NCI-H2029 treated with DMSO at 0.1 percent for 48 hours (cell line): Measurements from ENCODE around the gene COL25A1.
"Not testable (repeated sequence)": the region's sequence is repeated elsewhere in the genome, so short reads cannot be mapped to it uniquely, and the experiment has no call there.

Experiments
- DNase-seq: peaks from one replicate; lab custom pipeline; 2025; lab: John Stamatoyannopoulos, UW

COL25A1 gene

GRCh38 chr4:109166586-109166985, 135.9 kb downstream of the COL25A1 start:
- no peak for DNase-seq

GRCh38 chr4:109166126-109166525, 136.3 kb downstream of the COL25A1 start:
- no peak for DNase-seq

GRCh38 chr4:109164011-109164410, 138.4 kb downstream of the COL25A1 start:
- DNase-seq, result no peak

DNA sequence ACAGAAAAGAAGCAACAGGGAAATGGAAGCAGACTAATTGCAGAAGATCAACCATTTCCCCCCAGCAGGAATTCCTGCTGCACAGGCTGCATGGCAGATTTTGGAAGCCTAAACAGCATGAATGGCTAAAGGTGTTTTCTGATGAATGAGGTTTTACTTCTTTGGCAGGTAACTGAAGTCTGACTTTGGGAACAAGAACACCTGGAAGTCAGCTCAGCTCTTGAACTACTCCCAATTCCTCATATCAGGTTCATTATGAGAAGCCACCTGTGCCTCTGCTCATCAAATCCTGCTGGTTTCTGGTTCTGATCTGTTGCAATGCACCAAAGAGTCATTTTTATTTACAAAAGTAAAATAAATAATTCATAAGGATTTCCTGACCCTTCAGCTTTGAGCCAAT, 139.0 kb downstream of the COL25A1 start:
- no peak for DNase-seq

DNA sequence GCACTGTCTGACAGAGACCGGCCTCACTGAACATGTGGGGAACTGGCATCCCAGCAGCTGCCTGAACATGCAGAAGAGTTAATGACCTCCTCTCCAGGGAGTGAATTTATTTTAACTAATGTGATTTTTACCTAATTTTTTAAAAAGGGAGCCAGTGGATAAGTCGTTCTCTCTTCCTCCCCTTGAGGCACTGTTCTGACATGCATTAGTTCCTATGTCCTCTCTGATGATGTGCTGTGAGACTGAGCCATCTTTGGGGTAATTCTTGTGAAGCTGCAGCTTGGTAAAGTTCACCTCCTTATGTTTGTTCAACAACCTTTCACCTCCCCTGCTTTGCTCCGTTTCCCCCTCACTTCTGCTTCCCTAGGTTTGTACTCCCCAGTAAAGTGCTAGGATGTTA, 139.7 kb downstream of the COL25A1 start:
- no peak for DNase-seq

DNA sequence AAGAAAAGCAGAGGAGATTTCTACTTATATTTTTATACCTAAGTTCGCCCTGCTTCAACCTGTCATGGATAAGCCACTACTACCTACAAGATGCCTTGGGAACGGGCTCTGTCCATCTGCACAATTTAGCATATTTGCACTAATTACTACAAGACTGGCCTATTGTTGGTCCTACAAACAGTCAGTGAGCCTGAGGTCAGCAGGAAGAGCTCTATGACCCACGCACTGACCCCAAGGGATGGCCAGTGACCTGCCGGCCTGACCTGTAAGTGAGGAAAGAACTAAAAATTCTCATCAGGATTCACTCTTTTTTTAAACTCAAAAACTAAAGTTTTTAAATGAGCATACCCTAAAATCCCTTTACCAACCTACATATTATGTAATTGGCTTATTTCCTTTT, 142.0 kb downstream of the COL25A1 start:
- no peak for DNase-seq

- DNase-seq, result no peak
Measured at GRCh38 chr4:109157696-109158095, 144.8 kb downstream of the COL25A1 start.

DNA sequence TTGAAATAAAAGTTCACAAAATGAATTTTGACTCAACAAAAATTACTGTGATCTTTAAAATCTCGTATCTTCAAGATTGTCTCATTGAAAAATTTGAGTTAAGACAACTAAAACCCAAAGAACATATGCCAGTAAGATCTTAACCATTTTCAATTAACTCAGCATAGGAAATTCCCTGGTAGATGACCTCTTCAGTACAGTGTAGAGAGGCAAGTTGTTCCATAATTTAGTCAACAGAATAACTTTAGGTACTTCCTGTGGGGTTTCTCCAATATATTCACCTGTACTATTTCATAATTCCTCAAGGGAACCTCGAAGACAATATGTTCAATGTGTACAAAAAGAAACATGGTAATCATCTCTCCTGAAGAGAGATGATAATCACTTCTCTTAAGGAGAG, 145.3 kb downstream of the COL25A1 start:
- no peak for DNase-seq

DNA sequence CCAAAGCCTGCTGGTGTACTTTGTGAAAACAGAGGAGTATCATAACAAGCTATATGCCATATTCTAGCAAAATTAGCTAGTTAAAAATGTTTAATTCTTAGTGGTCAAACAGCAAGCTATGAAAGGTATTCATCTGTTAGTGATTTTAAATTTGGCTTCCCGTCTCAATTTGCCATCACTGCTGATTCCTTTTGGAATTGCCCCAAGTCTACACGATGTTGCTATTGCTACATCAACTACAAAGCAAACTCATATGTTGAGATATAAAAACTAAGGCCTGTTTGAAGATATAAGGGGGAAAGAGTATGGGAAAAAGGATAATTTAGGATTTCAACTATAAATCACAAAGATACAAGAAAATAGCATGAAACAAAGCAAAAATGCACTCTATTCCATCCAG, 146.1 kb downstream of the COL25A1 start:
- no peak for DNase-seq

DNA sequence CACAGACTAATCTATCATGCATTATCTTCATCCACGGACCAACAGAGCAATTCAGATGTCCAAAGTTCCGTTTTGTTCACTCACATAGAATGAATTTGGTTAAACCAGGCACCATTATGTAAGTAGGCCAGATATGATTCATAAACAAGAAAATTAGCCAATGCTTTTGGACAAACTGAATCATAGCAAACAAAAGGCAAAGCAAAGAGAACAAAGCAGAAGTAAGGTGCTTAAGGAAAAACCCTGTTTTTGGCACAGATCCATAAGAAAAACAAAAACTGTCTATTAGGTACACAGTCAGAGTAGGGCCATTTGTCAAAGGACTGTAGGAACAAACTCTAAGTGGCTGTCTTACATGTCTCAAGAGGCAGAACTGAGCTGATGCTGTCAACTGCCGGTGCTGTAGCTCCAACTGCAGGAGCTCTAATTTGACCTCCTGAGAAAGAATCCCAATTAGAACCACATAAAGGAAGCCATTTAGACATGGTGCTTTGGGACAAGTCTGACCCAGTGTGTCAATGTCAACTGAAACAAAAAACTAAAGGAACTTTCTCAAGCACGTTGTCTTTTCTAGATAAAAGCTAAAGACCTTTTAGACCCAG, 146.7 kb downstream of the COL25A1 start:
- DNase-seq, result no peak

- no peak for DNase-seq
Measured at GRCh38 chr4:109155084-109155483, 147.4 kb downstream of the COL25A1 start.

GRCh38 chr4:109154424-109154823, 148.0 kb downstream of the COL25A1 start:
- DNase-seq, result no peak

DNA sequence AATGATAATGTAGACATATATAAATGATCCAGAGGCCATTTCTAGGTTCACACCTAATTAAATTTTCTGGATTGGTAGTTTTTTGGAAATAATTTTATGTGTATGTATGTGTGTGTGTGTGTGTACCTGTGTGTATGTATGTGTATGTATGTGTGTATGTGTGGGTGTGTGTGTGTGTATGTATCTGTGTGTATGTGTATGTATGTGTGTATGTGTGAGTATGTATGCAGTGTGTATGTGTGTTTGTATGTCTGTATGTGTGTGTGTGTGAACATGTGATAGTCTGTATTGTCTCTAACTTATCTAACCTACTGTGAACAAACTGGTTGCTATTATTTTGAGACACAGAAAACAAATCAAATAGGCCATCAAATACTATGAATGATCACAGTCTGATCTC, 152.6 kb downstream of the COL25A1 start:
- DNase-seq, result no peak

DNA sequence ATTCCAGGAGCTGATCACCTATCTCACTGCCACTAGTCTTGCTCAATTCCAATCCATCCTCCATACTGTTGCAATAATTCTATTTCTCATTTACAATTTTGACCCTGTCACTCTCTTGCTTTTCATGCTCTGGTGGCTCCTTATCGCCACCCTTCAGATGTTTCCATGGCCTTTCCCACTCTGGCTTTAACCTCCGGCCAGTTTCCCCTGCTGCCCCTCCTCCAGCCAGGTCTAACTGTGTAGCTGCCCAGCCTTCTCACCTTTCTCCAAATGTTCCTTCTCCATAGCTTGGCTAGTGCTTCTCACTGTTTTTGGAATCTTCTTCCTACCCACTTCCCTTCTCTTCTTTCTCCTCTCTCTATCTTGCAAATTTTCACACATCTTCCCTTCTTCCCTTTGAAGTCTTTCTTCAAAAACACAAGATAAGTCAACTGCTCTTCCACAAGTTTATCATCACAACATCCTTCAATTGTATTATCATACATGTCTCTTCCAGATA, 153.8 kb downstream of the COL25A1 start:
- DNase-seq, result no peak

DNA sequence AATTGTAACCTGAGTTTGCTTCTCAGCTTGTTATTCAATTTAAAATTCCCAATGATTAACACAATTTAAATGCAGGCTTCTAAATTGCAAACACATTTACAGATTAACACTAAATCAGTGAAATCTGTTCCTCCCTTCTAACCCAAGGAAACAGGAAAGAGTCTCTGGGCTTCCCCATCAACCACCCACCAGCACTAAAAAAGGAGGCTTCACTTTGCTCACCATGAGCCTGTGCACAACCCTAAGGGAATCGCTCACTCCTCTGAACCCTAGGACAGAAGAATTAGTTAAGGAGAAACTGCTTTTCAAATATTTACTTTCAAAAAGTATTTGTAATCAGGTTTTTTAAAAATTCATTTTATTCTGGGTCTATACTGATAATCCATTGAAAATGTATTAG, 155.3 kb downstream of the COL25A1 start:
- DNase-seq, result no peak

GRCh38 chr4:109146499-109146898, 156.0 kb downstream of the COL25A1 start:
- no peak for DNase-seq

- DNase-seq, result not testable (repeated sequence)
Measured at GRCh38 chr4:109138125-109138524, 164.3 kb downstream of the COL25A1 start.

GRCh38 chr4:109134921-109135320, 167.5 kb downstream of the COL25A1 start:
- DNase-seq, result no peak

DNA sequence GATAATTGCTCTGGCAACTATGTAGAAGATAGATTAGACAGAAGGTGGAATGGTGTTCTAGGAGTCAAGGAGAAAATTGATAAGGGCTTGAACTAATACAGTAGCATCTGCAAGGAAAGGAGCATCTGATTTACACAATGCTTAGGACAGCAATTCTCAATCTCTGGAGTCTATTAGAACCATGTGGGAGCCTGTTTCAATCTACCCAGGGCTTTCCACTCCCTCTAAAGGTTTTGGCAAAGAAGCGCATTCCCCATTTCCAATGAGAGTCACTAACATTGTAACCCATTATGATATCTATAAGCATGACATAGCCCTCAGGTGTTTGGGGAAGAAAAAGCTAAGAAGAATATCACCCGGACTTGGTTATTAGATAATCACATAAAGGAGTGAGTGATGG, 168.2 kb downstream of the COL25A1 start:
- no peak for DNase-seq

- no peak for DNase-seq
Measured at GRCh38 chr4:109131559-109131958, 170.9 kb downstream of the COL25A1 start.

DNA sequence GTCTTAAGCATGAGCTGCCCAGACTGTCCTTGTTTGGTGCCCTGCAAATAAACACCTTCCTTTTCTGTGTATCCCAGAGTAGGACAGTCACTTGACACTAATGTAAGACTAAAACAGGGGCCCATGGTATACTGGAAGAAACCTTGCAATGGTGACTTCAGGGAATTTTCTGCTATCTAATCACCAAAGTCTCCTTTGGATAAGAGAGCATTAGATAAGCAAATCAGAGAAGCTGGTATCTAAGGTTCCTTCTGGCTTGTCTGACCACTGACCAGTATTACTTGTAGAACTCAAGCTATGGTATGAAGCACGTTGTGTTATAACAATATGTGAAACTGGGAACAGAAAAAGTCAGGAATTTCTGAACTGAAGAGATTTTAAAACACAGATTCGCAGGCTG, 173.9 kb downstream of the COL25A1 start:
- DNase-seq, result no peak

DNA sequence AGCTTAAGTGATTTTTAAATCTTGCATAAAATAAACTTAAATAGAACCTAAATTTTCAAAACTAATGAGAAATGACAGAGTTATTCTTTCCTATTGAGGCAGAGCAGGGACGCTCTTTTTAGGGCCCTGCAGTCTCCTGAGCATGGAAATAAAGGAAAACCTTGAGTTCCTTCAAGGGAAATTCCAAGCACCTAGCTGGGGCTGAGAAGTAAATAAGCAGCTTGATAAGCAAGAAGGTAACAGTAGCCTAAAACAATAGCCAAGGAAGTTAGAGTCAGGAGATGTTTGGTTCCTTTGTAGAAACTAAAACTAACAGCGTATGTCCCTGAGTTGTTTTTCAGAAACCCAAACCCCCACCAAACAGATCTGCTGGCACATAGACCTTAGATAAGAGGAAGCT, 174.6 kb downstream of the COL25A1 start:
- DNase-seq, result no peak

DNA sequence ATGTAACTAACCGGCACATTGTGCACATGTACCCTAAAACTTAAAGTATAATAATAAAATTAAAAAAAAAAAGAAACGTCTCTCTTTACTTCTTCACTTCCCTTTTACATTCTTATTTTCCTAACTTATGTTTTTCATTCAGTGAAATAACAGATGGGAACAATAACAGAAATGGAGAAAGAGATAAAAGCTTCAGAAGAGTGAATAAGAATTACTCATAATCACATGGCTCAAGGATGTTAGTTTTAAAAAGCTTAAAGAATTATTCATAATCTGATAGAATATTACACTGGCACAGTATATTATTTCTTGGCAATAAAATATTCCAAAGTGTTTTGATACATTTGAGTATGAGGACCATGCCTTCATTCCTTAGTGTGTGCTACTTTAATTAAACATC, 175.6 kb downstream of the COL25A1 start:
- DNase-seq, result no peak

- DNase-seq, result no peak
Measured at GRCh38 chr4:109125084-109125483, 177.4 kb downstream of the COL25A1 start.

- no peak for DNase-seq
Measured at GRCh38 chr4:109123951-109124350, 178.5 kb downstream of the COL25A1 start.
